ENCODE measurements around the gene LTA4H. TPM values are rescaled to one million over a fixed set of nuclear protein-coding genes. Genes with fewer than 3 reads are reported as not detected.

The LTA4H gene
- polyA plus RNA-seq, 1 experiment = 93.6 TPM

GRCh38 chr12:96015672-96016071 lies 19.7 kb downstream of the LTA4H start:
- no peak for DNase-seq (ENCODE audit: low read depth, low spot score)
- peak; percentile 56 for TF ChIP-seq CTCF (IDR thresholded peaks at IDR 0.05; ENCODE audit: low read depth, low read length)
- CTCF ChIA-PET = interaction anchor here (1.0 to 4.0 kb wide), 5 partner anchors 15 to 501 kb away, joined by 4 to 41 read pairs (median 5); no protein-coding TSS in a partner anchor
- Histone ChIP-seq H3K27me3 (ENCODE audit: control insufficient read depth, insufficient read depth, low read length) (no peaks in the 10 kb centered on the region), H3K4me3 (ENCODE audit: low read depth, low read length) (no peak overlapping the region), H3K27ac (ENCODE audit: low read depth, low read length) (no peak overlapping the region), H3K9me3 (ENCODE audit: control insufficient read depth, insufficient read depth, low read length) (no peaks in the 10 kb centered on the region)
- POLR2A ChIA-PET = no interaction called here

- ChIA-PET CTCF (interaction anchor here (1.0 to 4.0 kb wide), 4 partner anchors 15 to 502 kb away, joined by 4 to 41 read pairs (median 8); no protein-coding TSS in a partner anchor), POLR2A (no interaction called here)
- no peak overlapping the region for H3K4me3 ChIP-seq (ENCODE audit: low read depth, low read length)
- no peaks in the 10 kb centered on the region for H3K9me3 ChIP-seq (ENCODE audit: control insufficient read depth, insufficient read depth, low read length)
- H3K27me3 ChIP-seq (ENCODE audit: control insufficient read depth, insufficient read depth, low read length) = no peaks in the 10 kb centered on the region
- H3K27ac ChIP-seq (ENCODE audit: low read depth, low read length) = no peak overlapping the region
- TF ChIP-seq CTCF (IDR thresholded peaks at IDR 0.05; ENCODE audit: low read depth, low read length) = no peak
- no peak for DNase-seq (ENCODE audit: low read depth, low spot score)
These were observed 20.3 kb downstream of the LTA4H start for GRCh38 chr12:96014943-96015599.

- Histone ChIP-seq H3K27ac (ENCODE audit: low read depth, low read length) (no peak overlapping the region), H3K27me3 (ENCODE audit: control insufficient read depth, insufficient read depth, low read length) (no peaks in the 10 kb centered on the region), H3K4me3 (ENCODE audit: low read depth, low read length) (no peak overlapping the region), H3K9me3 (ENCODE audit: control insufficient read depth, insufficient read depth, low read length) (no peaks in the 10 kb centered on the region)
- CTCF ChIA-PET = interaction anchor here (0.6 to 2.4 kb wide), 3 partner anchors 9 to 509 kb away, joined by 4 to 14 read pairs (median 5); no protein-coding TSS in a partner anchor
- no peak for TF ChIP-seq CTCF (IDR thresholded peaks at IDR 0.05; ENCODE audit: low read depth, low read length)
- DNase-seq (ENCODE audit: low read depth, low spot score) = no peak
- POLR2A ChIA-PET = no interaction called here
These were observed 27.7 kb downstream of the LTA4H start for GRCh38 chr12:96007729-96008128.

GRCh38 chr12:96006727-96007126 lies 28.7 kb downstream of the LTA4H start:
- TF ChIP-seq CTCF (IDR thresholded peaks at IDR 0.05; ENCODE audit: low read depth, low read length) = no peak
- POLR2A ChIA-PET = no interaction called here
- CTCF ChIA-PET = interaction anchor here (0.9 to 2.4 kb wide), 2 partner anchors 8 to 16 kb away, joined by 3 to 14 read pairs; no protein-coding TSS in a partner anchor
- Histone ChIP-seq H3K9me3 (ENCODE audit: control insufficient read depth, insufficient read depth, low read length) (no peaks in the 10 kb centered on the region), H3K27ac (ENCODE audit: low read depth, low read length) (no peak overlapping the region), H3K27me3 (ENCODE audit: control insufficient read depth, insufficient read depth, low read length) (no peaks in the 10 kb centered on the region), H3K4me3 (ENCODE audit: low read depth, low read length) (no peak overlapping the region)
- DNase-seq (ENCODE audit: low read depth, low spot score) = no peak

- TF ChIP-seq CTCF (IDR thresholded peaks at IDR 0.05; ENCODE audit: low read depth, low read length) = no peak
These were observed 34.5 kb downstream of the LTA4H start for GRCh38 chr12:96000858-96001257.

More at GRCh38 chr12:96000858-96001257, 34.5 kb downstream of the LTA4H start:
- DNase-seq (ENCODE audit: low read depth, low spot score) = no peak
- H3K4me3 ChIP-seq (ENCODE audit: low read depth, low read length) = no peak overlapping the region
- ChIA-PET POLR2A (no interaction called here), CTCF (interaction anchor here (1.5 to 3.7 kb wide), 4 partner anchors 14 to 516 kb away, joined by 3 to 61 read pairs (median 9); no protein-coding TSS in a partner anchor)
- no peaks in the 10 kb centered on the region for H3K9me3 ChIP-seq (ENCODE audit: control insufficient read depth, insufficient read depth, low read length)
- H3K27me3 ChIP-seq (ENCODE audit: control insufficient read depth, insufficient read depth, low read length) = no peaks in the 10 kb centered on the region
- H3K27ac ChIP-seq (ENCODE audit: low read depth, low read length) = no peak overlapping the region

All from AG04450 (cell line).